OCI-LY3 (cell line): ENCODE measurements around the gene CSNK1A1.

Experiments used
- H2AFZ ChIP-seq: fragments of 200-600, 300-600 bp; shearing (Covaris generic); 2 replicates; pipeline ENCODE4 v1.6.0; 2014; ENCODE audit warnings: antibody characterized with exemption, low read depth, low read length
- H3K27ac ChIP-seq: fragments of 200-600, 300-600 bp; sonication (generic); 2 replicates; pipeline ENCODE4 v1.5.1; 2014; ENCODE audit warnings: mild to moderate bottlenecking, low read length, moderate library complexity, mixed read lengths
- H3K27me3 ChIP-seq: fragments of 200-600, 300-600 bp; sonication (generic); 2 replicates; pipeline ENCODE4 v1.6.1; 2014; ENCODE audit warnings: low read depth, low read length, mixed read lengths
- H3K36me3 ChIP-seq: fragments of 200-600, 300-600 bp; sonication (generic); replicated peaks from 2 replicates; pipeline ENCODE3; 2014; ENCODE audit warnings: low read depth, low read length, mixed read lengths
- H3K4me1 ChIP-seq: fragments of 300-600, 200-600 bp; sonication (generic); 2 replicates; pipeline ENCODE4 v1.6.1; 2014; ENCODE audit warnings: low read length, mixed read lengths
- H3K4me2 ChIP-seq: fragments of 200-600, 300-600 bp; sonication (generic); 2 replicates; pipeline ENCODE4 v1.6.1; 2014; ENCODE audit warnings: low read length, mixed read lengths
- H3K4me3 ChIP-seq: fragments of 300-600, 200-600 bp; sonication (generic); 2 replicates; pipeline ENCODE4 v1.5.1; 2014; ENCODE audit warnings: antibody characterized with exemption, mild to moderate bottlenecking, low read length, moderate library complexity
- H3K79me2 ChIP-seq: fragments of 300-600, 200-600 bp; shearing (Covaris generic); 2 replicates; pipeline ENCODE4 v1.6.1; 2014; ENCODE audit warnings: mild to moderate bottlenecking, low read length, mixed read lengths
- H3K9ac ChIP-seq: fragments of 300-600, 200-600 bp; shearing (Covaris generic); 2 replicates; pipeline ENCODE4 v1.6.0; 2014; ENCODE audit warnings: mild to moderate bottlenecking, low read length, moderate library complexity
- H3K9me3 ChIP-seq: fragments of 200-600, 300-600 bp; shearing (Covaris generic); 2 replicates; pipeline ENCODE4 v1.6.1; 2014; ENCODE audit warnings: low read length, mixed read lengths; ENCODE audit not compliant: insufficient read depth
- H4K20me1 ChIP-seq: fragments of 200-600, 300-600 bp; sonication (generic); 2 replicates; pipeline ENCODE4 v1.6.1; 2016; ENCODE audit warnings: low read length, mixed read lengths; ENCODE audit not compliant: insufficient read depth
- CTCF ChIP-seq: fragments of 200-600, 300-600 bp; sonication (generic); IDR thresholded peaks from 2 replicates; pipeline ENCODE4 v1.5.1; 2014; ENCODE audit warnings: antibody characterized with exemption, low read length, low read depth
- EZH2phosphoT487 ChIP-seq: fragments of 200-600 bp; shearing (Covaris generic); IDR thresholded peaks from 2 replicates; pipeline ENCODE4 v1.6.1; 2018; ENCODE audit warnings: antibody characterized with exemption, mixed run types, low read depth

The CSNK1A1 gene

GRCh38 chr5:149498724-149499336 is 52.4 kb downstream of the CSNK1A1 start:
- H3K79me2 ChIP-seq: no peaks in the 10 kb centered on the region
- no peaks in the 10 kb centered on the region for H3K9me3 ChIP-seq
- H3K4me1 ChIP-seq: no peaks in the 10 kb centered on the region
- H3K4me2 ChIP-seq: no peak overlapping the region
- no peak overlapping the region for H3K9ac ChIP-seq
- H2AFZ ChIP-seq: no peak overlapping the region
- TF ChIP-seq EZH2phosphoT487 (no peak), CTCF (no peak)
- no peaks in the 10 kb centered on the region for H3K27me3 ChIP-seq
- peaks cover 16% of the 10 kb centered on the region for H3K36me3 ChIP-seq
- H3K4me3 ChIP-seq: no peak overlapping the region
- no peak overlapping the region for H3K27ac ChIP-seq
- H4K20me1 ChIP-seq: no peaks in the 10 kb centered on the region

- Histone ChIP-seq H4K20me1 (no peaks in the 10 kb centered on the region), H3K27me3 (no peaks in the 10 kb centered on the region), H3K4me1 (no peaks in the 10 kb centered on the region), H3K4me2 (no peak overlapping the region), H3K9me3 (no peaks in the 10 kb centered on the region), H3K4me3 (no peak overlapping the region), H2AFZ (no peak overlapping the region), H3K9ac (no peak overlapping the region), H3K27ac (no peak overlapping the region), H3K79me2 (no peaks in the 10 kb centered on the region), H3K36me3 (peaks cover 14% of the 10 kb centered on the region)
- TF ChIP-seq CTCF (no peak), EZH2phosphoT487 (no peak)
These were observed 53.9 kb downstream of the CSNK1A1 start for GRCh38 chr5:149497357-149497756.

GRCh38 chr5:149496917-149497316 is 54.3 kb downstream of the CSNK1A1 start:
- no peak overlapping the region for H3K4me2 ChIP-seq
- no peaks in the 10 kb centered on the region for H3K9me3 ChIP-seq
- no peaks in the 10 kb centered on the region for H3K27me3 ChIP-seq
- H3K9ac ChIP-seq: no peak overlapping the region
- H3K36me3 ChIP-seq: peaks cover 14% of the 10 kb centered on the region
- H3K27ac ChIP-seq: no peak overlapping the region
- H3K79me2 ChIP-seq: no peaks in the 10 kb centered on the region
- H3K4me1 ChIP-seq: no peaks in the 10 kb centered on the region
- H2AFZ ChIP-seq: no peak overlapping the region
- no peaks in the 10 kb centered on the region for H4K20me1 ChIP-seq
- no peak overlapping the region for H3K4me3 ChIP-seq
- TF ChIP-seq EZH2phosphoT487 (no peak), CTCF (no peak)

- no peaks in the 10 kb centered on the region for H3K79me2 ChIP-seq
- H3K9me3 ChIP-seq: no peaks in the 10 kb centered on the region
- no peak for TF ChIP-seq CTCF
- TF ChIP-seq EZH2phosphoT487: no peak
- no peak overlapping the region for H3K9ac ChIP-seq
- no peak overlapping the region for H3K4me2 ChIP-seq
- no peak overlapping the region for H3K4me3 ChIP-seq
- no peaks in the 10 kb centered on the region for H3K27me3 ChIP-seq
- H4K20me1 ChIP-seq: no peaks in the 10 kb centered on the region
- no peaks in the 10 kb centered on the region for H3K4me1 ChIP-seq
- no peak overlapping the region for H3K27ac ChIP-seq
- H3K36me3 ChIP-seq: peaks cover 13% of the 10 kb centered on the region
- H2AFZ ChIP-seq: no peak overlapping the region
These were observed 55.1 kb downstream of the CSNK1A1 start for GRCh38 chr5:149496166-149496565.
